Germinal center (tissue), 1 donor: ENCODE measurements around the gene NR6A1.

Experiments used
- DNase-seq: peaks from one replicate; pipeline ENCODE4 v3.0.0; 2012; ENCODE audit warnings: mixed read lengths, low spot score

Gene NR6A1

GRCh38 chr9:124688238-124688904 is 82.7 kb downstream of the NR6A1 start:
- DNase-seq: no peak

DNA sequence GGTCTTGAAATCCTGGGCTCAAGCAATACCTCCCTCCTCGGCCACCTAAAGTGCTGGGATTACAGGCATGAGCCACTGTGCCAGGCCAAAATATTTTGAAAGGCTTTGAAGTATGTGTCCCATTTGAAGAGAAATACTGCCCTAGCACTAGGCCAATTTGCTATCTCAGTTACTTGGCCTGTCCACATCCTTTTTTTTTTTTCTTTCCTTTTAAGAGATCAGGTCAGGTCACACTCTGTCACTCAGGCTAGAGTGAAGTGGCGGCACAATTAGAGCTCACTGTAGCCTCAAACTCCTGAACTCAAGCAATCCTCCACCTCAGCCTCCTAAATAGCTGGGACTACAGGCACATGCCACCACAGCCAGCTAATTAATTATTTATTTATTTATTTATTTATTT is 84.2 kb downstream of the NR6A1 start:
- DNase-seq: no peak

DNA sequence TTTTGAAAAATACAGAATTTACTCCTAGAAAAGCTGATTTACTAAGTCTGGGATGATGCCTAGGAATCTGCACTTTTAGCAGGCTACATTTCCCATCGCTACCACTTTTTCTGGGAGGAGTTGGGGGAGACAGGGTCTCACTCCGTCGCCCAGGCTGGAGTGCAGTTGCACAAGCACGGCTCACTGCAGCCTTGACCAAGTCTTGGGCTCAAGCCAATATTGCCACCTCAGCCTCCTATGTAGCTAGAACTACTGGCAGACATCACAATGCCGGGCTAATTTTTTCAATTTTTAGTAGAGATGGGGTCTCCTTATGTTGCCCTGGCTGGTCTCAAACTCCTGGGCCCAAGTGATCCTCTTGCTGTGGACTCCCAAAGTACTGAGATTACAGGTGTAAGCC is 85.9 kb downstream of the NR6A1 start:
- no peak for DNase-seq

GRCh38 chr9:124684169-124684568 is 86.9 kb downstream of the NR6A1 start:
- DNase-seq: no peak

DNA sequence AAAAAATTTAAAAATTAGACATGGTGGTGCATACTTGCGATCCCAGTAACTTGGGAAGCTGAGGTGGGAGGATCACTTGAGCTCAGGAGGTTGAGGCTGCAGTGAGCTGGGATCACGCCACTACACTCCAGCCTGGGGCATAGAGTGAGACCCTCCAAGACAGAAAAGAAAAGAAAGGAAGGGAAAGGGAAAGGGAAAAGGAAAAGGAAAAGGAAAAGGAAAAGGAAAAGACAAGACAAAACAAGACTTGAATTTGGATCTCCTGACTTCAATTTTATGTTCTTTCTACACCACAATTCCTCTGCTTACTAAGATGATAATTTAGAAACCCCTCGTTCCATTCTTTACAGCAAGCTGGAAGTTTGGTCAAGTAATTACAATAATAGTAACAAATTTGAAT is 88.1 kb downstream of the NR6A1 start:
- DNase-seq: no peak

GRCh38 chr9:124680714-124681390 is 90.3 kb downstream of the NR6A1 start:
- DNase-seq: no peak

DNA sequence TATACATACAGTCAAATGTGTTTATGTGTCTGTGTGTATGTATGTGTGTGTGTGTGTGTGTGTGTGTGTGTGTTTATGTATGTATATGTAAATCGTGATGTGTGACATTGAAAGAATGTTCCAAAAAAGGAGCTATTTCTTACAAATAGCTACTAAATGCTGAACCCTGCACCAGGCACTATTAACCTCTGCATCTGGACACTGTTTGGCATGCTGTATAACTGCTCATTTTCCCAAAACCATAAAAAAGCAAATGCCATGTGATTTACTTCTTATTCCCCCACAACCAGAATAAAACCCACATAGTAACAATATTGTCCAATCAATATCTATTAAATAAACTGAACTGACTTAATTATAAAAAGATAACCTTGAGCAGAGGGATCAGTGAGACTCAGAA is 91.1 kb downstream of the NR6A1 start:
- DNase-seq: no peak

DNA sequence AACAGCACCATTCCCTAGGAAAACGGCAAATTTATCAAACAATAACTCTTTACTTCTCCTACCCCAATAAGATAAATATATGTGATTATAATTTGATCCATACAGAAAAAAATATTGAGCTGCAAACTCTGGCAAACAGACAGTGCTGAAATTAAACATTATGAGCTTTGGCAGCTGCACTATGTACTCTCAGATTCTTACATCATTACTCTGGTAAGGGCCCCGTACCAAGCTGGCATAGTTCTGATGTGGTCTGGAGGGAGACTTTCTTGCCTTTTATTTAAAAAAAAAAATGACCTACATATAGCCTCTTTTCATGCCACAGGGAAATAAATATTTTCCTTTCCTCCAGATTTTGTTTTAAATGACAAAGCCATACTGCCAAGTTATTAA is 95.0 kb downstream of the NR6A1 start:
- DNase-seq: no peak

GRCh38 chr9:124675261-124676158 is 95.6 kb downstream of the NR6A1 start:
- no peak for DNase-seq

DNA sequence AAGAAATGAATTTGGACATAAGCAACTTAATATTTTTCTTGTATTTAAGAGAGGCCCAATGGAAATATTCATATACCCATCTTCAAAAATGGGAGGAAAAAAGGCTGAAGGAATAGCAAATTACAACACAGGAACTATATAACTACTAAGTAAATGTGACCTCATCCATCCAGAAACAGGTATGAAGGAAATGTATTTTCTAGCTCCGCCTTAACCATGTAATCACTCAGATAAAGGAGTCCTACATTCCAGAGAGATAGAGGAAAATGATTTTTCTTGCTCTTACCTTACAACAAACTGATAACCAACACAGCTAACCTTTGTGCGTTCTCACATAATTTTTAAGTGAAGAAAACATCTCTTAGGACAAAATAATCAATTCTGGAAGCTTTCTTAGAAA is 96.5 kb downstream of the NR6A1 start:
- DNase-seq: no peak

DNA sequence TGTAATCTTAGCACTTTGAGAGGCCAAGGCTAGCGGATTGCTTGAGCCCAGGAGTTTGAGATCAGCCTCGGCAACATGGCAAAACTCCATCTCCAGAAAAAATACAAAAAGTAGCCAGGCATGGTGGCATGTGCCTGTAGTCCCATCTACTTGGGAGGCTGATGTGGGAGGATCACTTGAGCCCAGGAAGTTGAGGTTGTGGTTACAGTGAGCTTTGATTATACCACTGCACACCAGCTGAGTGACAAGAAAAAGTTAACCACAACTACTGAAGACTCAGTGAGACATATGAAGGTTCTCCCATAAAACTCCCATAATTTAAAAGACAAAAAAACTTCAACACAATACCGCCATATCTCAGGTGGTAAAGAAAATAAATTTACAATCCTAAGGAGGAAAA is 98.0 kb downstream of the NR6A1 start:
- DNase-seq: no peak

DNA sequence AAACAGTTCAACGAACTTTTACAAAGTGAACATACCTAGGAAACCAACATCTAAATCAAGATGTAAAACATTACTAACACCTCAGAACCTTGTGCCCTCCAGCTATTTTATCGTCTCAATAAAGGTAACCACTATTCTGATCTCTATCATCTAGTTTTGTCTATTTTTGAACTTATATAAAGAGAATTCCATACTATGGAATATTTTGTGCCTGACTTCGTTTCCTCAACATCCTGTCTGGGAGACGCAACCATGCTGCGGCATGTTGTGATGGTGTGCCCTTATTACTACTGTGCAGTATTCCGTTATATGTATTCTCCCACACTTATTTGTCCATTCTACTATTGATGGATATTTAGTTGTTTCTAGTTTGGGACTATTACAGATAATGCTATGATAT is 99.2 kb downstream of the NR6A1 start:
- no peak for DNase-seq

- no peak for DNase-seq
Measured at GRCh38 chr9:124666642-124667041, 104.5 kb downstream of the NR6A1 start.

GRCh38 chr9:124665391-124666058 is 105.6 kb downstream of the NR6A1 start:
- DNase-seq: no peak

GRCh38 chr9:124664143-124664542 is 107.0 kb downstream of the NR6A1 start:
- no peak for DNase-seq

DNA sequence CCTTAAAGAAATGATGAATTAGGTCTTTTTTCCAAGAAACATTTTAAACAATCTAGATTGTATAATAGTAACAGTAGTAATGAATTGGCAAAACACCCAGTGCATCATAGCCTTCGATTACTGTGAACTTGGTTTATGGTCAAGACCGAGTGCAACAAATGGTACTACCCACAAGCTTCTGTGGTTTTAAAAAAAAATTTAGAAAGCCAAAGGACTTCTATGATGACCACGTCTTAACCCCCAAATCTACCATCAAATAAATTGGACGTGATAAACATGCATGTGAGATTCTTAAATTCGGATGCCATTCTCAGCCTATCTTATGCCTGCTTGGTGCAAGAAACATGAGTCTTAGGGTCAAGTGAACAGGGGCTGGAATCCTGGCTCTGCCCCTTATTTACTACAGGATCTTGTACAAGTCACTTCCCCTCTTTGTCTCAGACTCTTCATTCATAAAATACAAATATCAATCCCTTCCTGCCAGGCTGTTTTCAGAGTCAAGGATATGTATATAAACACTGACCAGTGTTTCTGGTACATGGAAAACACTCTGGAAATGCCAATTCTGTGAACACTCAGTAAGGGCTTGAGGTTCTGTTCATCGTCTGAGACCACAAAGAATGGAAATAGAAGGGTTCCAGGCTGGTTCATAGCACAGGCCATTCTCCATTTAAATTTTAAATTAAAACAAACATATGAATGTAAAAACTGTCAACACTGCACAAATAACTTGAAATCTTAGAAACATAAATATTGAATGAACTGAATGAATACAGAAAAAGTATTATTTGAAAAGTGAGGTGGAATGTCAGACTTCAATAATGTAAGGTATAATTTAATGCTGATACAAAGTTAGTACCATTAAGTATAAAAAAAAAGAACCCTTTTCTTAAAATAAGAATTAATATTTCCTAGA is 107.8 kb downstream of the NR6A1 start:
- DNase-seq: no peak

DNA sequence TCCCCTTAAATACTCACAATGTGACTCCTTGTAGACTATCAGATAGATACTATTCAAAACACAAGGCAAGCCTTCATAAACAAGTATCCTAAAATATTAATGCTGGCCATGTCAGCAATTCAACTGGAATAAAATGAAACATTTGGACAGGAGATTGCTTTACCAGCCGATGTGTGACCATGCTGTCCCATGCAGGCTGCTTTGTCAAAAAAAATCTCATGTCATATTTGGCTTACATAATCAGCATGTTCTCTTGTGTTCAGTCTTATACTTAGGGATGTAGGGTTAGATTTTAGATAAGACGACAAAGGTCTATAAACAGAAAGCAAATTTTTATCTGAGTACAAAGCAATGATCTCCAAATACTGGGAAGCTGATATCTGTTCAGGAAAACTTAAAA is 108.5 kb downstream of the NR6A1 start:
- no peak for DNase-seq

DNA sequence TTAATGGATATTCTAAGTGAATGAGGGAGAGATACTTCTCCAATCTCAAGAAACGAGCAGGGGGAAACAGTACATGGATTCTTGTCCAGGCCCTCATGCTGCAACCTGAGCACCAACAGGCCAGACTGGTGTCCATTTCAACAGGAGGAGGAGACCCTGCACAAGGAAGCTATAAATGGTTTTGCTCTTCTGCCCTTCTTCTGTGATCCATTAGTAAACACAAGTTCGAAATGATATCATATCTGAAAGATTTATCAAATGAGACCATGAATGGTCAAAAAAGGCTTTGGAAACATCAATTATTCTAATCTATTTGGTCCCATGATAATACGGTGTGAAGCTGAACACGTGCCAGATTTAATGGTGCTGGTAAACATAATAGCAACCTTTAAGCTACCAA is 109.8 kb downstream of the NR6A1 start:
- no peak for DNase-seq

GRCh38 chr9:124660341-124660801 is 110.7 kb downstream of the NR6A1 start:
- DNase-seq: no peak

DNA sequence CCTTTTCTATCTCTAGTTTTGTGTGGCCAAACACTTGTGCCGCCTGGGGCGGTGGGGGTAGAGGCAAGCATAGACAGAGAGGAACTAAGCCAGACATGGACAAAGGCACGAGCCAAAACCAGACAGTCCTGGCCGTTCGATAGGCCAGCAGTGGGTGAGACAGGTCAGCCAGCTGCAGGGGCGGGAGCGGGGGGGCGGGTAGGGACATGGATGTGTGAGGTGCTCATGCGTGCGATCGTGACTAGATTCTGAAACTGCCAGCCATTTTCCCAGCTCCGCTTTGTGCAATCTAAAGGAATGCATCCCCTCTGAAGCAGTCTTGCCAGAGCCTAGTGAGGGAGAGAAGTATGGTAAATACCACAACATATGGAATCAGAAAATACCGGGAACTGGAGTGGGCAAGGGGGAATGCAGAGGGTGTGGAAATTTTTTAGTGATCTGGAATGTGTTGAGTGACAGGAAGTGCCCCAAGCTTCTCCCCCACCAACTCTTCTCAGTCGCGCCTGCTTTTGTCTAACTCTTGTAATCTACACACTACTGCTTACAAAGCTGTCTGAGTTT is 111.9 kb downstream of the NR6A1 start:
- peak; percentile 53 for DNase-seq
